HCT116 (cell line): ENCODE measurements around the gene TMPRSS11E. TPM values are rescaled to one million over a fixed set of nuclear protein-coding genes. Genes with fewer than 3 reads are reported as not detected.

ENCODE experiments used
- total RNA-seq: library from RNA; stranded (reverse); gene quantifications from one replicate; pipeline ENCODE4 v1.2.1, GENCODE V29; 2021; ENCODE audit not compliant: unreplicated experiment

Gene TMPRSS11E
- total RNA-seq, 1 experiment from 2014 or later = not detected

Other genes starting within 250 kb of the TMPRSS11E start
- gene TMPRSS11B, start 201.8 kb upstream of the TMPRSS11E start, total RNA-seq = not detected
- gene YTHDC1, start 97.4 kb upstream of the TMPRSS11E start, total RNA-seq = 68.9 TPM
- not detected for gene UGT2B17, start 128.9 kb downstream of the TMPRSS11E start, total RNA-seq
- 0.17 TPM for gene UGT2B15, start 223.2 kb downstream of the TMPRSS11E start, total RNA-seq